ENCODE data around the gene TMEM8B.

- no peak for TF ChIP-seq POLR2A (IDR thresholded peaks at IDR 0.05)
- no peak for TF ChIP-seq EP300 (IDR thresholded peaks at IDR 0.05; ENCODE audit: low read depth)
Observed at GRCh38 chr9:35797311-35798109, 31.5 kb upstream of the TMEM8B start.

All from transverse colon (tissue), 1 donor.